Heart left ventricle (tissue), 13 donors: Measurements from ENCODE around the gene FAM83E.

Experiments used
- CTCF ChIP-seq, 12 donors: fragments of 200-600 bp; sonication (generic) in 4 of 12; IDR thresholded peaks; one replicate each; pipeline versions ENCODE4 v1.5.0 to v1.8.0; 2018 to 2022; ENCODE audit warnings: antibody characterized with exemption in 12 of 12, mild to moderate bottlenecking in 5 of 12
- POLR2A ChIP-seq, 2 donors: fragments of 450-650 bp; IDR thresholded peaks; one replicate each; pipeline ENCODE4 v1.6.1; 2017; ENCODE audit warnings: antibody characterized with exemption in 2 of 2, mild to moderate bottlenecking in 2 of 2, moderate library complexity in 2 of 2
- donor health status: ischemic (EF 13 %, LVEDD 7.1; RV severe dilation, severe dysfunction).
- donor health status: DM: no; HTN: yes; CAD: no.
- donor health status: DM: no; HTN: no; CAD: no.
- donor health status: ischemic (EF 25% LVEDD 6.9; RV normal size, moderate dysfunction).
- donor health status: ischemic (EF 25% LVEDD 5.7; RV mildly dilated, moderate dysfunction).
- donor health status: ischemic (EF 35%, LVEDD 5.7; RV mildly dilated, moderate dysfunction).
- donor health status: nonischemic (EF 11% LVEDD 7.7; RV severe dilation, severe dysfunction).
- donor health status: DM: yes; HTN: yes; CAD: no.
- donor health status: PGD.
- donor health status: ischemic (EF 29% LVEDD 5.4; RV normal size, mild dysfunction).
- donor health status: nonischemic (EF 23%, LVEDD 6.1; RV moderate dilation, normal function).

DNA sequence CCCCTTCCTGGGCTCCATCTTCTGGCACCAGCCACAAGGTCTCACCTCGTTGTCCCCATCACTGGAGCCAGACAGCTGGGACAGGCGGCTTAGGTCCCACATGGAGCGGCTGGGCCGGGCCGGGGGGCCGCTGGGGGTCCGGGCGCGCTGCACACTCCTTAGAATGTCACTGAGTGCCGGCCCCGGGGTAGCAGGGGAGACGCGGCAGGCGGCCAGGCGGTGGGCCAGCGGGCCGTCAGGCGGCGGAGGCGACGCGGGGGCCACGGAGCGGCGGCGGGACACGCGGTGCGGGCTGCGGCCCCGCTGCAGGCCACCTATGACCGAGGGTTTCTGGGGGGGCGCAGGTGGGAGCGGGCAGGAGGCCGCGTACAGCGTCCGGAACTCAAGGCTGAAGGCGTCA lies 11.4 kb downstream of the FAM83E start:
- TF ChIP-seq CTCF (IDR thresholded peaks at IDR 0.05) = no peak
- TF ChIP-seq POLR2A (IDR thresholded peaks at IDR 0.05) = no peak
